ENCODE measurements around the gene TMED9.

GRCh38 chr5:177588413-177588909 is 3.5 kb upstream of the TMED9 start:
- no peak for TF ChIP-seq CTCF (optimal IDR thresholded peaks at IDR 0.05 in 1 of 3, IDR thresholded peaks at IDR 0.05 in 1 of 3, conservative IDR thresholded peaks at IDR 0.05 in 1 of 3; ENCODE audit: extremely low read depth in 1 of 3, insufficient read depth in 2 of 3, low read length in 3 of 3)
- TF ChIP-seq EZH2 (IDR thresholded peaks at IDR 0.05; ENCODE audit: low read length), result no peak
